Psoas muscle (tissue), 8 donors: ENCODE results near the gene COL19A1. TPM values are rescaled to one million over a fixed set of nuclear protein-coding genes. Genes with fewer than 3 reads are reported as not detected.

Source experiments
- ATAC-seq, 4 donors: fragments of 200-7000 bp; cut with Tn5 transposase; one replicate each; pipeline ENCODE4 v1.9.1; 2020; ENCODE audit warnings: moderate library complexity in 3 of 4, mild to moderate bottlenecking in 2 of 4
- DNase-seq, 2 donors: peaks; one replicate each; pipeline ENCODE4 v3.0.0-alpha.2; 2020
- H3K27ac ChIP-seq: fragments of 200-600 bp; one replicate; pipeline ENCODE4 v1.8.0; 2022
- H3K27me3 ChIP-seq, 3 donors: fragments of 200-600 bp in 1 of 3; one replicate each; pipeline versions ENCODE4 v1.6.1 to v1.8.0; 2013 to 2022; ENCODE audit warnings: low read length in 2 of 3, mild to moderate bottlenecking in 2 of 3, moderate library complexity in 1 of 3; ENCODE audit not compliant: insufficient read depth in 3 of 3
- H3K36me3 ChIP-seq, 2 donors: fragments of 200-600 bp in 1 of 2; one replicate each; pipeline versions ENCODE4 v1.6.1 to v1.8.0; 2013 to 2022; ENCODE audit warnings: low read depth in 1 of 2, mild to moderate bottlenecking in 1 of 2, moderate library complexity in 1 of 2; ENCODE audit not compliant: insufficient read depth in 1 of 2
- H3K4me1 ChIP-seq: fragments of 200-600 bp; one replicate; pipeline ENCODE4 v1.8.0; 2022
- H3K4me3 ChIP-seq: fragments of 200-600 bp; one replicate; pipeline ENCODE4 v1.8.0; 2022; ENCODE audit warnings: mild to moderate bottlenecking
- H3K9me3 ChIP-seq: fragments of 200-600 bp; one replicate; pipeline ENCODE4 v1.8.0; 2022
- WGBS, 3 donors: extraction: QIAGEN DNeasy Blood & Tissue Kit; methylation state at CpG; one replicate each; pipeline versions ENCODE4 v1.1.6 to v1.1.7; 2013; 5-methylcytosine and 5-hydroxymethylcytosine counted together
- intact Hi-C, 2 donors: fragments of 100-400 bp; cut with DNase I; formaldehyde crosslinking; loops; one replicate each; pipeline versions ENCODE4 v1.11.0 to v1.14.2; 2022
- polyA plus RNA-seq, 3 donors: library from polyadenylated mRNA; stranded (reverse); fragments of 200-250 nt; gene quantifications; one replicate each; pipeline ENCODE4 v1.2.3, GENCODE V29; 2013
- total RNA-seq, 4 donors: library from RNA; stranded (reverse); fragmentation: NEBNext Ultra II Directional in 2 of 4; extraction: Animal tissue kit (Norgen Biotek cat#: 25700) in 2 of 4; gene quantifications; one replicate each; pipeline versions ENCODE4 v1.2.1 to v1.2.4, GENCODE V29; 2021 to 2023
- TF ChIP-seq, protein P1 (sequence below): fragments of 200-600 bp; IDR thresholded peaks from one replicate; pipeline ENCODE4 v1.8.0; 2022; ENCODE audit warnings: antibody characterized with exemption
- donor health status: healthy with polysubstance abuse.
- donor health status: DM: no; HTN: no; CAD: no; lungs with moderate emphysema.
- donor health status: Bipolar disorder and iron deficiency.
- donor health status: healthy.
- donor health status: DM: yes; HTN: yes; CAD: no.
- donor health status: DM: no; HTN: no; CAD: no.
- donor health status: DM: no; HTN: no; CAD: no.
- donor health status: DM: yes; HTN: yes; CAD: no.

Gene COL19A1
- total and polyA plus RNA-seq, 7 donors = 0.01 to 10.3 (median 0.33) TPM

DNA sequence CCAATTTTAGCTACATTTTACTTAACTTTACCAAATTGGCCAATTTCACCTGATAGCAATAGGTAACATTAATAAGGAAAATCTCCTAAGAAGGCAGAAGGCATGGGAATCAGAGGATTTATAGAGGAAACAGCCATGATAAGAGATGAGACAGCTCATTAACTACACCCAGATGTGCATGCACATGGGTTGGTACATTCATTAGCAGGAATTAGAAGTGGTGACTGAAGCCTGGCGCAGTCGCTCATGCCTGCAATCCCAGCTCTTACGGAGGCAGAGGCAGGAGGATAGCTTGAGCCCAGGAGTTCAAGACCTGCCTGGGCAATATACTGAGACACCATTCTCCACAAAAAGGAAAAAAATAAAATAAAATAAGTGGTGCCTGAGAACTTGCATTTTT is 263.0 kb downstream of the COL19A1 start:
- ATAC-seq (no peak), DNase-seq (no peak)
- H3K27ac ChIP-seq = no peak overlapping the region
- H3K9me3 ChIP-seq = no peaks in the 10 kb centered on the region
- WGBS, 3 donors = 89 to 92% (median 92%) methylated on average over 3 of the region's 3 CpGs
- no peaks in the 10 kb centered on the region for H3K27me3 ChIP-seq
- H3K36me3 ChIP-seq = no peaks in the 10 kb centered on the region
- TF ChIP-seq, protein P1, sequence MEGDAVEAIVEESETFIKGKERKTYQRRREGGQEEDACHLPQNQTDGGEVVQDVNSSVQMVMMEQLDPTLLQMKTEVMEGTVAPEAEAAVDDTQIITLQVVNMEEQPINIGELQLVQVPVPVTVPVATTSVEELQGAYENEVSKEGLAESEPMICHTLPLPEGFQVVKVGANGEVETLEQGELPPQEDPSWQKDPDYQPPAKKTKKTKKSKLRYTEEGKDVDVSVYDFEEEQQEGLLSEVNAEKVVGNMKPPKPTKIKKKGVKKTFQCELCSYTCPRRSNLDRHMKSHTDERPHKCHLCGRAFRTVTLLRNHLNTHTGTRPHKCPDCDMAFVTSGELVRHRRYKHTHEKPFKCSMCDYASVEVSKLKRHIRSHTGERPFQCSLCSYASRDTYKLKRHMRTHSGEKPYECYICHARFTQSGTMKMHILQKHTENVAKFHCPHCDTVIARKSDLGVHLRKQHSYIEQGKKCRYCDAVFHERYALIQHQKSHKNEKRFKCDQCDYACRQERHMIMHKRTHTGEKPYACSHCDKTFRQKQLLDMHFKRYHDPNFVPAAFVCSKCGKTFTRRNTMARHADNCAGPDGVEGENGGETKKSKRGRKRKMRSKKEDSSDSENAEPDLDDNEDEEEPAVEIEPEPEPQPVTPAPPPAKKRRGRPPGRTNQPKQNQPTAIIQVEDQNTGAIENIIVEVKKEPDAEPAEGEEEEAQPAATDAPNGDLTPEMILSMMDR = no peak
- no peak overlapping the region for H3K4me3 ChIP-seq
- no peaks in the 10 kb centered on the region for H3K4me1 ChIP-seq
- intact Hi-C loops = no loop called here

DNA sequence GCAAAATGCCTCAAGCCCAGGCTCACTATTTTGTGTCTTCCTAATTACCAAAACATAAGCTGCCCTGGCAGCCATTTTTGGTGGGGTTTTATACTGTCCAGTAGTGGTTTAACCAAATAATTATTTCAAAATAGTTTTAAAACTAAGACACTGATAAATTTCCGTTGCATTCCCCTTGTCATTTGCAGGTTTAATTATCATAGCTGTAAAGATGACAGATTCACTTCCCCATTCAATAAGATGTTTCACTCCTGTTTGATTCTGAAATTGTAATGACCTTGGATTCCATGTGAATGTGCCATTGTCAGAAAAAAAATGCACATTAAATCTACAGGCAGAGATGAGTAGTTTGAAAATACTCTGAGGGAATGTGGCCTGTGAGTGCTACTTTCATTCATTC is 264.5 kb downstream of the COL19A1 start:
- DNase-seq = no peak
- TF ChIP-seq, protein P1 = no peak
- no peaks in the 10 kb centered on the region for H3K4me1 ChIP-seq
- no peak for ATAC-seq
- no peaks in the 10 kb centered on the region for H3K27me3 ChIP-seq
- no peaks in the 10 kb centered on the region for H3K9me3 ChIP-seq
- no peak overlapping the region for H3K27ac ChIP-seq
- WGBS, 3 donors = 85 to 86% (median 86%) methylated on average over 1 of the region's 1 CpG
- H3K36me3 ChIP-seq = no peaks in the 10 kb centered on the region
- intact Hi-C loops = no loop called here
- no peak overlapping the region for H3K4me3 ChIP-seq

DNA sequence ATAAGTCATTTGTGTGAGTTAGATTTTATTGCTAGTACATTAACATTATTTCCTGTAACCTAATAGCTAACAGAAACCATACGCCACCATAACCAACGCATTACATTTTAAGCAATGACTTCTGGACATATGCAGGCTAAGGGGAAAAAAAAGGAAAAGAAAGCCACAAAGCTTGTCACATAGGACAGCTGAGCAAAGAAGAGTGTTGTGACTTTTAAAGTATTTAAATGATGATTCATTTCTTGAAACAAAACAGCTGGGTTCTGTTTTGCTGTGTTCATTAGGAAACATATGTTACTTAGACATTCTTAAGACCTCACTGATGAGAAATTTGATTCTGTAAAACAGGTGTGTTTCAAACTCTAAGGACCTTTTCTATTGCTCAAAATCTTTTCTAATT is 265.2 kb downstream of the COL19A1 start:
- ATAC-seq (no peak), DNase-seq (no peak)
- Histone ChIP-seq H3K27me3 (no peaks in the 10 kb centered on the region), H3K4me1 (no peaks in the 10 kb centered on the region), H3K27ac (no peak overlapping the region), H3K4me3 (no peak overlapping the region), H3K9me3 (no peaks in the 10 kb centered on the region), H3K36me3 (no peaks in the 10 kb centered on the region)
- TF ChIP-seq, protein P1 = no peak
- intact Hi-C loops = no loop called here
- 32 to 82% (median 56%) methylated on average over 2 of the region's 2 CpGs for WGBS, 3 donors

DNA sequence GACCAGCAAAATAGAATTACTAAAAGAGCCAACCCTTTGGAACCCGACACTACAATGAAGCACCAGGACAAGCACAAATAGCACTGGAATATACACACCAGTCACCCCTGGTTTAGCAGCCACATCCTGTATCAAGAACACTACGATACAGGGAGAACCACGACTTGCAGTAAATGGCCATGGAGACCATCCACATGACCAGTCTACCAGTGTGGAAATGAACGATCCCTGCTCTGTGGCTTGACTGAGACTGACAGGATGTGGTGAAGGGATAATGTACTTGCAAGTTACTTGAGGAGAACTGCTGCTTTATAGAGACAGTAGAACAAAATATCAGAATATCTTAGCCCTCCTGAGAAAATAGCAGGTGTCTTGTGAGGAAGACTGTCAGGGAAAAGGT is 266.9 kb downstream of the COL19A1 start:
- no peak for ATAC-seq
- intact Hi-C loops = no loop called here
- Histone ChIP-seq H3K9me3 (no peaks in the 10 kb centered on the region), H3K27ac (no peak overlapping the region), H3K27me3 (no peaks in the 10 kb centered on the region), H3K4me1 (no peaks in the 10 kb centered on the region), H3K36me3 (no peaks in the 10 kb centered on the region), H3K4me3 (no peak overlapping the region)
- TF ChIP-seq, protein P1 = no peak
- WGBS, 3 donors = 85 to 88% (median 86%) methylated on average over 4 of the region's 4 CpGs
- DNase-seq = no peak

DNA sequence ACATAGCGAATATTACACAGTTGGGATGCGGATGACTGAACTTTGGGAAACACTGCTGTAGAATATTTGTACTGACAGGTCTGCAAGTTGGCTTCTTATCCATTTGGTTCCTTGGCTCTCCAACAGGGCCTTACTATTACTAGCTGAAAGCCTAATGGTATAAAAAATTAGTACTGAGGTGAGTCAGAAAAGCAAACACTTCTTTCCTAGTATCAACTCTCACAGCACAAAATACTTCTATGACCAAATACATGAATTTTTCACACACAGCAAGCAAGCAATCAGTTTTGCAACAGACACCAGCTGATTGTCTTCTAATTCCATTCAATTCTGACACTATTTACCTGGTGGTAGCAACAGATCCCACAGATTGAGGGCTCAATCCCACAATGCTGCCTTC is 268.2 kb downstream of the COL19A1 start:
- WGBS, 3 donors = 96 to 98% (median 98%) methylated on average over 2 of the region's 2 CpGs
- no peaks in the 10 kb centered on the region for H3K4me1 ChIP-seq
- H3K27ac ChIP-seq = no peak overlapping the region
- no peaks in the 10 kb centered on the region for H3K36me3 ChIP-seq
- TF ChIP-seq, protein P1 = no peak
- no peaks in the 10 kb centered on the region for H3K9me3 ChIP-seq
- intact Hi-C loops = no loop called here
- no peak overlapping the region for H3K4me3 ChIP-seq
- no peak for ATAC-seq
- no peaks in the 10 kb centered on the region for H3K27me3 ChIP-seq
- no peak for DNase-seq
